ENCODE results near the gene VRK3. TPM values are rescaled to one million over a fixed set of nuclear protein-coding genes. Genes with fewer than 3 reads are reported as not detected.

The VRK3 gene
- total and polyA plus RNA-seq, 7 donors = 17.4 to 51.6 (median 30.7) TPM

DNA sequence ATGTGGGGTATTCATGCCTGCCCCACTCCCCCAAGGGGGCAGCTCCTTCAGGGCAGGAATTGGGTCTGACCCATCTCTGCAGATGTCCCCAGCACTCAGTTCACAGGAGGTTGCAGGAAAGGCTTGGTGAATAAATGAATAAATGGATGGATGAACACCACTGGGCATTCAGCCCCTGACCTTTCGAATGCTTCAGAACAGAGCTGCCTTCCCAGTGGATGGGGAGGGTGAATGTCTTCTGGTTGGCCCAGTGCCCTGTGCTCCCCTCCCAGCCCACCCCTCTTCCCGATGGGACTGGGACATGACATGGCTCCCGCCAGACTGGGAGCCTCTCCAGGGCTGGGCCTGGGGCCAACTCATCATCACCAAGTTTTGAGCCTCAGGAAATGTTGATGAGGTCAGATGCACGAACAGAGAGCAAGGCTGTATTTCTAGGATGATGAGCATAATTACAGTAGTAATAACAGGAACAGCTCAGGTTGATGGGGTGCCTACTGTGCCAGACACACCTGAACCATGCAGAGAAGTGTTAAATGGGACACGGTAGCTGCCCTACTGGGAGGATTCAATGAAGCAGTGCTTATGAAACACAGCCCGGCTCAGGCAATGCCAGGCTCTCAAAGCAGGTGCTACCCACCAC lies 25.7 kb downstream of the VRK3 start:
- WGBS, 2 donors = 83 to 86% methylated on average over 6 of the region's 6 CpGs
- intact Hi-C loops (cut with DNase I) = no loop called here

GRCh38 chr19:49997709-49998108 lies 27.5 kb downstream of the VRK3 start:
- H3K9me3 ChIP-seq = no peaks in the 10 kb centered on the region
- no peak overlapping the region for H3K4me3 ChIP-seq
- intact Hi-C loops (cut with DNase I) = no loop called here
- H3K36me3 ChIP-seq = peaks cover 40 to 99% (median 59%) of the 10 kb centered on the region in 4 donors
- no peak for DNase-seq
- no peak overlapping the region for H3K27ac ChIP-seq
- TF ChIP-seq POLR2AphosphoS5 (IDR thresholded peaks at IDR 0.05) (no peak), POLR2A (IDR thresholded peaks at IDR 0.05) (no peak), EP300 (IDR thresholded peaks at IDR 0.05) (no peak)
- TF ChIP-seq, protein P1, sequence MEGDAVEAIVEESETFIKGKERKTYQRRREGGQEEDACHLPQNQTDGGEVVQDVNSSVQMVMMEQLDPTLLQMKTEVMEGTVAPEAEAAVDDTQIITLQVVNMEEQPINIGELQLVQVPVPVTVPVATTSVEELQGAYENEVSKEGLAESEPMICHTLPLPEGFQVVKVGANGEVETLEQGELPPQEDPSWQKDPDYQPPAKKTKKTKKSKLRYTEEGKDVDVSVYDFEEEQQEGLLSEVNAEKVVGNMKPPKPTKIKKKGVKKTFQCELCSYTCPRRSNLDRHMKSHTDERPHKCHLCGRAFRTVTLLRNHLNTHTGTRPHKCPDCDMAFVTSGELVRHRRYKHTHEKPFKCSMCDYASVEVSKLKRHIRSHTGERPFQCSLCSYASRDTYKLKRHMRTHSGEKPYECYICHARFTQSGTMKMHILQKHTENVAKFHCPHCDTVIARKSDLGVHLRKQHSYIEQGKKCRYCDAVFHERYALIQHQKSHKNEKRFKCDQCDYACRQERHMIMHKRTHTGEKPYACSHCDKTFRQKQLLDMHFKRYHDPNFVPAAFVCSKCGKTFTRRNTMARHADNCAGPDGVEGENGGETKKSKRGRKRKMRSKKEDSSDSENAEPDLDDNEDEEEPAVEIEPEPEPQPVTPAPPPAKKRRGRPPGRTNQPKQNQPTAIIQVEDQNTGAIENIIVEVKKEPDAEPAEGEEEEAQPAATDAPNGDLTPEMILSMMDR (IDR thresholded peaks at IDR 0.05) = no peak
- H3K27me3 ChIP-seq = no peaks in the 10 kb centered on the region
- H3K4me1 ChIP-seq = peaks cover 0 to 9% (median 4%) of the 10 kb centered on the region in 4 donors
- WGBS, 2 donors = 82 to 85% methylated on average over 5 of the region's 5 CpGs

More for the DNA sequence above, 25.7 kb downstream of the VRK3 start:
- no peaks in the 10 kb centered on the region for H3K27me3 ChIP-seq
- H3K36me3 ChIP-seq = peaks cover 32 to 84% (median 58%) of the 10 kb centered on the region in 4 donors
- TF ChIP-seq, protein P1 (IDR thresholded peaks at IDR 0.05) = no peak
- TF ChIP-seq EP300 (IDR thresholded peaks at IDR 0.05) (no peak), POLR2A (IDR thresholded peaks at IDR 0.05) (no peak), POLR2AphosphoS5 (IDR thresholded peaks at IDR 0.05) (no peak)
- DNase-seq = no peak
- H3K4me3 ChIP-seq = no peak overlapping the region
- H3K4me1 ChIP-seq = peaks cover 0 to 27% (median 18%) of the 10 kb centered on the region in 4 donors
- no peaks in the 10 kb centered on the region for H3K9me3 ChIP-seq
- no peak overlapping the region for H3K27ac ChIP-seq

DNA sequence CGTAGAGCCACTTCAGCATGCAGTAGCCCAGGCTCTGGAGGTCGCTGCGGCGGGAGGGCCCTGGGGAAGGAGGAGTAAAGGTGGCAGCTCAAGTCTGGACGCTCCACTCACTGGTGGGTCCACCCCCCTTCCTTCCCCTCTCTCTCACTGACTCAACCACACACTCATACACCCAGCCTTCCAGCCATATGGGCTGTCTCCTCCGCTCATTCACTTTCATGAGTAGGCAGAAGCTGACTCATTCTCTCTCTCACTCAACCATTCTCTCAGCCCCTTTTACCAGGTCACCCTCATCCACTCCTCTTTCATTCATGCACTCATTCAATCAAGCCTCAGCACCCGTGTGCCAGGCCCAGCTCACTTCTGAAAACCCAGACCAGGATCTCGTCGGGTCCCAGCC lies 36.7 kb downstream of the VRK3 start:
- TF ChIP-seq, protein P1 (IDR thresholded peaks at IDR 0.05) = no peak
- TF ChIP-seq EP300 (IDR thresholded peaks at IDR 0.05) (no peak), POLR2A (IDR thresholded peaks at IDR 0.05) (no peak), POLR2AphosphoS5 (IDR thresholded peaks at IDR 0.05) (no peak)
- no peaks in the 10 kb centered on the region for H3K4me1 ChIP-seq
- H3K4me3 ChIP-seq = no peak overlapping the region
- no peak overlapping the region for H3K27ac ChIP-seq
- DNase-seq = no peak
- no peaks in the 10 kb centered on the region for H3K27me3 ChIP-seq
- WGBS, 2 donors = 89 to 95% methylated on average over 9 of the region's 9 CpGs
- peaks cover 31 to 88% (median 41%) of the 10 kb centered on the region in 4 donors for H3K36me3 ChIP-seq
- intact Hi-C loops (cut with DNase I) = no loop called here
- H3K9me3 ChIP-seq = no peaks in the 10 kb centered on the region

GRCh38 chr19:49988007-49988406 lies 37.2 kb downstream of the VRK3 start:
- 95 to 98% methylated on average over 5 of the region's 5 CpGs for WGBS, 2 donors
- no peak overlapping the region for H3K27ac ChIP-seq
- H3K4me1 ChIP-seq = no peaks in the 10 kb centered on the region
- H3K27me3 ChIP-seq = no peaks in the 10 kb centered on the region
- DNase-seq = no peak
- no peak overlapping the region for H3K4me3 ChIP-seq
- H3K36me3 ChIP-seq = peaks cover 29 to 84% (median 41%) of the 10 kb centered on the region in 4 donors
- intact Hi-C loops (cut with DNase I) = no loop called here
- no peaks in the 10 kb centered on the region for H3K9me3 ChIP-seq
- TF ChIP-seq, protein P1 (IDR thresholded peaks at IDR 0.05) = no peak
- TF ChIP-seq EP300 (IDR thresholded peaks at IDR 0.05) = no peak
- TF ChIP-seq POLR2A (IDR thresholded peaks at IDR 0.05) = no peak
- no peak for TF ChIP-seq POLR2AphosphoS5 (IDR thresholded peaks at IDR 0.05)

Measured in sigmoid colon (tissue), 7 donors.